ENCODE data around the gene PCDH9. TPM values are rescaled to one million over a fixed set of nuclear protein-coding genes. Genes with fewer than 3 reads are reported as not detected.

PCDH9 gene
- polyA plus RNA-seq, 1 donor: 2.1 TPM

DNA sequence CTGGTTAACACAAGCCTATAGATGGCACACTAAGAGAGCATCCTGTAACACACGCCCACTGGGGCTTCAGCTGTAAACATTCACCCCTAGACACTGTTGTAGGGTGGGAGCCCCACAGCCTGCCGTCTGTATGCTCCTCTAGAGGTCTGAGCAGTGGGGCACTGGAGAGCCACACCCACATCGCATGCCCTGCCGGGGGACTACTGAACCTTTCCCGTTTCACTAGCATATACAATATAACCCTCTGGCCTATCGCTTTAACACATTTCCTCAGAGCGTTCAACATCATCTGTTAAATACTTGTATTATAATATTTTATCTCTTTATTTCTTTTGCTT lies 73.4 kb downstream of the PCDH9 start:
- no peak for DNase-seq (ENCODE audit: low read depth)

GRCh38 chr13:67155898-67156722 lies 74.0 kb downstream of the PCDH9 start:
- no peak for DNase-seq (ENCODE audit: low read depth)

- DNase-seq (ENCODE audit: low read depth): no peak
These were observed 78.1 kb downstream of the PCDH9 start for GRCh38 chr13:67152085-67152484.

GRCh38 chr13:67151652-67152051 lies 78.5 kb downstream of the PCDH9 start:
- DNase-seq (ENCODE audit: low read depth): no peak

DNA sequence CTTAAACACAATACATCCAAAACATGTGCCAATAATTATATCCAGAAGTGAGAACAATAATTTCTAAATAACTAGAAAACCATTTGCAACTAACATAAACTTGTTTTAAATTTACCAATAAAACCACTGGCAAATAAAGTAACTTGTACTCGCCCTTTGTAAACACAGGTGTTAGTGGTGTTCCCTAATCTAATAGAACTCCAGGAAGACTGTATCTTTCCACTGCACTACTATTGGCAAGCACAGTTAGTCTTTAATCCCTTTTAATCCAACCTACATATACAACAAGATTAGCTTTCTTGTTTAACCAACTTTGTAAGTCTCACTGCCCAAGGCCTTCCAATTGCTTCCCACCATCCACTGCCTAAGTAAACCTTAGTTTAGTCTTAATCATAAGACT lies 79.5 kb downstream of the PCDH9 start:
- no peak for DNase-seq (ENCODE audit: low read depth)

GRCh38 chr13:67148161-67148571 lies 82.0 kb downstream of the PCDH9 start:
- DNase-seq (ENCODE audit: low read depth): no peak

DNA sequence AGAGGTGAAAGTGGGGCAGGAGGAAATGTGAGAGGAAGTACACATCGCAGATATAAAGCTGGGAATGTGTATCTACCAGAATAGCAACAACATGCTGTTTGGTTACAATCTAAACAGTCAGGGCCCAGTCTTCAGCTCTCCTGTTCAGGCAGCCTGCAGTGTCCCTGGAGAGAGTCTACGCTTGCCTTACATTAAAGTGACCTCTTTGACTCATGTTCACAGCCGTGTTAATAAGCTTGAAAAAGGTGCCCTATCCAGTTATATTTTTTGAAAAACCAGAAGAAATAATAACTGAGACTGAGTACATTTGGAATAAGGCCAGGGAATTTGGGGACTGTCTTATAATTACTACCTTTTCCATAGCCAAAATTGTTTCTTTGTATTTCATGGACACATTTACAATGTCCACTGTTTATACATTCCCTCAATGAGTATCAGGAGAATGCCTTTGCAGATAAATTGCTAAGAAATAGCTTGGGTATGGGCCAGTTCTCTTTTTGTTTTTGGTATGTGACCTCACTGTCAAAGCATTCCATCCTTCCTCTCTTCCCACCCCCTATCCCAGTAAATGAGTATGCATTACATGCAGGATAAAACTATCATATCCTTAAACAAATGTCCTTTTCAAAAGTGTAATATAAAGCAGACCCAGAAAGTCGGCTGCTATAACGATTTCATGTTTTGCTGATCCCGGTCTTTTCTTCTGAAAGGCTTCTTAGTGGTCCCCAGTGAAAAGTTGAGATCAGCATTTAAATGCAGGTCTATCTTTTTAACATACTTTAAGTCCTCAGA lies 82.6 kb downstream of the PCDH9 start:
- DNase-seq (ENCODE audit: low read depth): no peak

DNA sequence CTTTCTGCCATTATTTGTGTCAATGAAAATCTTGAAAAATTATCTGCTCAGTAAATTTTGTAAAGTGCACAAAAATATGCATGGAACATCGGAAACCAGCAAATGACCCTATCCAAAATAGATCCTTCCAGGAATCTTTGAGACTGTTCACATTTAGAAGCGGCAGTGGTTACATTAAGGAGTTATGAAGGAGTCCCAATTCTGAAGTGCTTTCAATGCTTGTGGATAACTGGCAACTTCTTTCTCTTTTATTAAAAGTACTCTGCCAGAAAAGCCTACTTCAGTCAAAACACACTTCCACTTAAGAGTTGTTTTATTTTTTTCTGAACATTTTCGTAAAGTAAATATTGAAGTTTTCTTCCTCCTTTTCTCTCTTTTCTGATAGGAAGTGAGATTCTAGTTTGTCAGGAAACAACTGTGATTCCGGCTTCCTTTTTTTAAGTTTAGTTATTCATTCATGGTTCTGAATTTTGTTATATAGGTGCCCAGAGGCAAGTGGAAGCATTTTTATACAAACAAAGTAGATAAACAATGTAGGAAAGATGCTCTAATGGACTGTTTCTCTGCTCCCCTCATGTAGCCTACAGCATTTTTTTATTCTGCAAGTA lies 83.5 kb downstream of the PCDH9 start:
- DNase-seq (ENCODE audit: low read depth): no peak

GRCh38 chr13:67145950-67146349 lies 84.2 kb downstream of the PCDH9 start:
- DNase-seq (ENCODE audit: low read depth): no peak

DNA sequence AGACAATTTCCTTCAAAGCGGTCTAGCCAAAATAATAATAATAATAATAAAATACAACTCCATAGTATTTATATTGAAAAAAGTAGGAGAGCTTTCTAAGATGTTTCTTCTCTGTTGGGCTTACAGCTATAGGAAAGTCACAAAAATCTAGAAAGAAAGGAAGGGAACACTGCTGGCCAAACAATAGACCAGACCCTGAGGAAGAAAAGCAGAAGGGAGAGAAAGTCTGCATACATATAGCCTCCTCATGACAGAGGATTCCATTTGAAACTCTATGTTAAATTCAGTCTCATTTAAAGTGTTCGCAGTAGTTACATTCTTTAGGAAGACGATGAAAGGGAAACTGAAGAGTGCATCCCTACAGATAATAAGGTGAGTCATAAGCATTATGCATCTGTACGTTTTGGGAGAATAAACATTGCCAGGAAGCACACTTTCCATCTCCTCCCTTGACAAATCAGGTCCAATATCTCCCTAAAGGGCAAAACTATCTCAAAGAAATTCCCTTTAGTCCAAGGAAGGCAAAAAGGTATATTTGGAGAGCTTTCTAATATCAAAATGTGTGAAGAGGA lies 86.5 kb downstream of the PCDH9 start:
- DNase-seq (ENCODE audit: low read depth): no peak

- no peak for DNase-seq (ENCODE audit: low read depth)
These were observed 90.1 kb downstream of the PCDH9 start for GRCh38 chr13:67140006-67140405.

DNA sequence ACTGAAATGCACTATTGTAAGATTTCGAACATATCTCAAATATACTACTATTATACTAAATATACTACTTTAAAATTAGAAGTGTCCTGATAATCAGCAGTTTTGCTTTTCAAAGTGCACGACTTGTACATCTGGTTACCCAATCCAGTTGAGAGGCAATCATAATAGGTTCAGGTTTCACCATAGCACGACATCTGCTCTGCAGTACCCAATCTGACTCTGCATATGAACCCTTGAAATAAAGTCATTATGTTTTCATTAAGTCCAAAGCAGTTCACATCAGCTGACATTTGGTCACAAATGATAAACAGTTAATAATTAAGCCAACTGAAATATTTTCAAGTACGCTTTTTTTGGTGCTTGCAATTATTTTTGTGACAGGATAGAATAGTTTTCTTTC lies 90.6 kb downstream of the PCDH9 start:
- no peak for DNase-seq (ENCODE audit: low read depth)

DNA sequence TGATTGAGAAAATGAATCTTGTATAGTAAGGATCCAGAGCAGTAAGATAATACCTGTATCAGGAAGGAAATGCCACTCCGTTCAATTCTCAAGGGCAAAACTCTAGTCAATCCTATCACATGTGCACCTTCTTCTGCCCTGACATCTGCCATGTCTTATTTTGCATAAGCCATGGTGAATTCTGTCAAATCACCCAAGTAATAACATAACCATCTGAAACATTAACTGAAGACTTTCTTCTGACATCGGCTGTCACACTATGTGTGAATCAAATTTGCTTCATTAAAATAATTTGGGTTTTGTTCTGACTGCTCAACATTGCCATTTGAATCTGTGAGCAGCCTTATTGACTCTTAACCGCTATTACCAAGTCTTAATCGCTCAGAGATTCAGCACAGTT lies 91.2 kb downstream of the PCDH9 start:
- no peak for DNase-seq (ENCODE audit: low read depth)

GRCh38 chr13:67137044-67137735 lies 92.9 kb downstream of the PCDH9 start:
- no peak for DNase-seq (ENCODE audit: low read depth)

- DNase-seq (ENCODE audit: low read depth): no peak
These were observed 94.0 kb downstream of the PCDH9 start for GRCh38 chr13:67136157-67136556.

DNA sequence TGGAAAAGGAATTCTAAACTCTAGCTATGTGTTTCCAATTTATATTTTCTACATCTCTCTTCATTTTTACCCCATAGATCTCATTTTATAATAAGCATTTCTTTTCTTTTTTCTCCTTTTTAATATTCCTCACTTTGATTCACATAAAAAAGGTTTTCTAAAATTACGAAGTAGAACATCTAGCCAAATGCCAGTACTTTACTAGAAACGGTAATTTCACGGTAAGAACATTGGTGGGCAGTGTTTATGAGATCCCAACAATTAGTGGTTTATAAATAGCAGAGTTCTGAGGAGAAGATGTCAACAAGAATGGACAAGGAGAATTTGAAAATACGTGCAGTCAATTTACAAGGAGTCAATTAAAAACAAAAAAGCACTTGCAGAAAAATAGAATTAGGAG lies 94.8 kb downstream of the PCDH9 start:
- no peak for DNase-seq (ENCODE audit: low read depth)

DNA sequence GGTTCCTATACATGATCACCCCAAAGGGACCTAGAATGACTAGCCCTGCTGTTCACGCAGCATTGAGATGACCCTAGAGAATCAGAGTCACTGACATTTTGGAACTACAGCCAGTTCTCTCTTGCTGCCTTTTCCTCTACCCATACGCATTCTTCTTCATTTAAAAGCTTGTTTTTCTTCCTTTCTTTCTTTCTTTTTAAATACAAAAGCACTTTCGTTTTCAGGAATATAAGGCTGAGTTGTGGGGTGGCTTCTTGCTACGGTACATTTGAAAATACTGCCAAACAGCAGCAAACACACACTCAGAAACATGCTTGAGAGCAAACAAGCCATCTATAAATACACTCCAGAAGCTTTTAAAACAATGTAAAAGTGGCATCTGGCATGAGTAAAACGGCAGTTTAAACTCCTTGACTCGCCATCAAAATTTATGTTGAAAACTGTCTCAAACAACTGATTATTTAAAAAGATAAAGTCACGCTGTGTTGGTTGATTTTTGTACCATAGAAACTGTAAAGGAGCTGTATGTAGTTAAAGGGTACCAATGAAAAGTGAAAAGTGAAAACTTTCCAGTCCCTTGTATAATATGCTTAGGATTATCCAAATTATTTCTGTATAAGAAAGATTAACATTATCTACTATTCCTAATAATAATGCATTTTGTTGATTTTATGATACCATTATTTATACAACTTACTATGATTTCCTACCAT lies 95.6 kb downstream of the PCDH9 start:
- DNase-seq (ENCODE audit: low read depth): no peak

DNA sequence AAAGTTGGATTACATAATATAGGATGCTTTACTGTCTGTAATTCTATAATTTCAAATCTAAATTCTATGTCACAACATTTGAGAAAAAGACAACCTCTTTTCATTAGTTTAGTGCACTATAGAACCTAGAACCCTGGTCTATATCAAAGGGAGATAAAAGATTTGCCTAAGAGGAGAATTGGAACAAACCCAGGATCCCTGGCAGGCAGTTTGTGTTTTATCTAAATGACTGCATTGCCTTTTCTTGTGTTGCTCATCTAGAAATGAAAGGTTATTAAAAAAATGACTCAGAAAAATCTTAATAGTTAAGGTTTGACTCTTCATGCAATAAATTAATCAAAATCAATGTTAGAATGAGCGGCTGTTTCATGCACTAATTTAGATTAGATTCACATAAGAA lies 96.7 kb downstream of the PCDH9 start:
- DNase-seq (ENCODE audit: low read depth): no peak

DNA sequence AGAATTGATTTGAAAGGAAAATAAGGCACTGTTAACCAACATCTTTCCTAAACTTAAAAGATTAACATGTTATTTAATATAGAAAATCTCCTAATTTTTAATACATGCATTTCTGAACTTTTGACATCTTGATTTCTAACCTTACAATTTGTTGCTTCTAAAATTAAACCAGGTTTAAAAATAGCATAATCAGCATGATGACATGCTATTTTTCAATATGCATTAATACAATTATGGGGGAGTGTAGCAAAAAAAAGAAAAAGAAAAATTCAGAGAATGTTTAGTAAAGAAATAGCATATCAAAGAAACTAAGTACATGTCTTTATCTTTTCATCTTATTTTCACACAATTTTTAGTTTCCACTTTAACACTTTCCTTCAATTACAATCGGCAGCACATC lies 98.7 kb downstream of the PCDH9 start:
- DNase-seq (ENCODE audit: low read depth): no peak

DNA sequence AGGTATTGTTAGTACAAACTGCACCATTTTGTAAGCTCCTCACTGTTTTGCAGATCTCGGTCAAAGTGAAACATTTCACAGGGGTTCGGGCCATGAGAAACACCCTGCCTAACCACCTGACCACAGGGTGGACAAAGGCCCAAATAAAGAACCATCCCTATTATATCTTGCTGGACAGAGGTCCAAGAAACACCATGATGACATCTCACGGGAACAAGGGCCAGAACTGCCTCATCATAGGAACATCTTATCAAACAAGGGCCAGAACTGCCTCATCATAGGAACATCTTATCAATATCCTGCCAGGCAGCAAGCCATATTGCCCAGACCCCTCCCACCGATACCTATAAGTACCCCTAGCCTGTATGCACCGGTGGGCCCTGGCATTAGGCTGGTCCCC lies 99.7 kb downstream of the PCDH9 start:
- DNase-seq (ENCODE audit: low read depth): no peak

DNA sequence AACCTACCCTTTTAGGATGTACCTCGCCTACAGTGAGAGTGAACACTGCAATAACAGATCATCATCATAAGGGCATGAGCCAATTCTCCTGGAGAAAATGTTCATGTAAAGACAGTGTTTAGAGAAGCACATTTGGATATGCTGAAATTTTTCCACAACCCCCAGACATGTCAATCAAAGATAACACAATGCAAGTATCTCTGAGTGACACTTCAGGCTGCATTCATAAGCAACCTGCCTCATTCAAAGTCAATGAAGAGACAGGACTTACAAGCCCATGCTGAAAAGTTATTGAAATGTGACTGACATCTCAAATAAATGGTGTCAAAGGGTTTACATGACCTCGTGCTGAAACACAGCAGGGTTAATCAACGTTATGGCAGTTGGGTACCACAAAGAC lies 102.0 kb downstream of the PCDH9 start:
- no peak for DNase-seq (ENCODE audit: low read depth)
